Activated CD4-positive, alpha-beta T cell treated with anti-CD3 and anti-CD28 coated beads for 36 hours (primary cell): ENCODE results near the gene DIAPH1. TPM values are rescaled to one million over a fixed set of nuclear protein-coding genes. Genes with fewer than 3 reads are reported as not detected.

Source experiments
- ATAC-seq: fragments of 200-7000 bp; cut with Tn5 transposase; one replicate; pipeline ENCODE4 v1.10.0; 2021; ENCODE audit warnings: mild to moderate bottlenecking, moderate library complexity
- CTCF ChIA-PET: fragments of 350-600 bp; sonication (Branson Sonifier 250); formaldehyde crosslinking; loops from one replicate; lab custom pipeline; 2021; ENCODE audit warnings: antibody characterized with exemption; lab: Charles Lee
- POLR2A ChIA-PET: fragments of 350-600 bp; sonication (Branson Sonifier 250); formaldehyde crosslinking; loops from one replicate; lab custom pipeline; 2021; ENCODE audit warnings: antibody characterized with exemption, inconsistent platforms; lab: Charles Lee
- DNase-seq: peaks from one replicate; pipeline ENCODE4 v3.0.0-alpha.2; 2020
- H3K27ac Mint-ChIP-seq: one replicate; pipeline ENCODE4 v1.8.0; 2021; ENCODE audit warnings: mixed read lengths
- H3K27me3 Mint-ChIP-seq: one replicate; pipeline ENCODE4 v1.8.0; 2021; ENCODE audit warnings: mixed read lengths
- H3K36me3 Mint-ChIP-seq: one replicate; pipeline ENCODE4 v1.8.0; 2021; ENCODE audit warnings: low read depth, mixed read lengths
- H3K4me1 Mint-ChIP-seq: one replicate; pipeline ENCODE4 v1.8.0; 2021; ENCODE audit warnings: mixed read lengths
- H3K4me3 Mint-ChIP-seq: one replicate; pipeline ENCODE4 v1.8.0; 2021; ENCODE audit warnings: mild to moderate bottlenecking, moderate library complexity, mixed read lengths
- H3K9me3 Mint-ChIP-seq: one replicate; pipeline ENCODE4 v1.8.0; 2021; ENCODE audit warnings: low read depth, mixed read lengths
- intact Hi-C, 2 experiments: fragments of 100-400 bp; cut with DNase I in 1 of 2; cut with micrococcal nuclease in 1 of 2; formaldehyde crosslinking; loops; one replicate each; pipeline versions ENCODE4 v1.14.2 to v1.15.1; 2022 to 2024; cut with DNase I, micrococcal nuclease
- total RNA-seq, 2 experiments: library from RNA; stranded (reverse); gene quantifications; one replicate each; pipeline ENCODE4 v1.2.3, GENCODE V29; 2021

Gene DIAPH1
- total RNA-seq, 2 experiments from 2014 or later = 185 to 212 TPM

DNA sequence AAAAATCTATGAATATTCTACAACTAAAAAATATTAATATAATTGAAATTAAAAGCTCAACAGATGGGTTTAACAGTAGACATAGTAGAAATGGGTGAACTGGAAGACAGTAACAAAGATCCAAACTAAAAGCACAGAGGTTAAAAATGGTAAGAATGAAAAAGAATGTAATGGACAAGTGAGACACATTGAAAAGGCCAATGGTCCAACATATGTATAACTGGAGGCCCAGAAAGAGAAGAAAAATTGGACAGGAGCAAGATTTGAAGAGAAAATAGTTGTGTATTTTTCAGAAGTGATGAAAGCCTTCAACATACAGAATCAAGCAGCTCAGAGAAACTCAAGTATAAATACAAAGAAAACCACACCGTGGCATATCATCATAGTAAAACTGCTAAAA lies 71.3 kb downstream of the DIAPH1 start:
- Mint-ChIP-seq H3K4me3 (no peak overlapping the region), H3K9me3 (peaks cover 15% of the 10 kb centered on the region), H3K36me3 (peaks cover 66% of the 10 kb centered on the region), H3K4me1 (peaks cover 20% of the 10 kb centered on the region), H3K27ac (no peak overlapping the region), H3K27me3 (no peaks in the 10 kb centered on the region)
- ATAC-seq = no peak
- POLR2A ChIA-PET = no interaction called here
- DNase-seq = no peak
- CTCF ChIA-PET = interaction anchor here (0.7 to 2.8 kb wide), 5 partner anchors 10 to 33 kb away, joined by 3 to 21 read pairs (median 5); no protein-coding TSS in a partner anchor
- intact Hi-C loops = no loop called here

DNA sequence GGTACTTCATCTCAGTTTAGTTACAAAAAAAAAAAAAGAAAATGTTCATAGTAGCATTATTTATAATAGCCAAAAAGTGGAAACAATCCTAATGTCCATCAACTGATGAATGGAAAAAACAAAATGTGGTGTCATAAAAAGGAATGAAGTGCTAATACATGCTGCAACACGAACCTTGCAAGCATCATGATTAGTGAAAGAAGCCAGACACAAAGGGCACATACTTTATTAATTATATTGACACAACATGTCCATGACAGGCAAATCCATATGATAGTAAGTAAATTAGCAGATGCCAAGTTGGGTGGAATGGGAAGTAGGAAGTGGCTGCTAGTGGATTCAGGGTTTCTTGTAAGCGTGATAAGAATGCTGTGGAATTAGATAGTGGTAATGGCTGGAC lies 75.7 kb downstream of the DIAPH1 start:
- Mint-ChIP-seq H3K4me1 (peaks cover 8% of the 10 kb centered on the region), H3K27me3 (no peaks in the 10 kb centered on the region), H3K4me3 (no peak overlapping the region), H3K27ac (no peak overlapping the region), H3K36me3 (peaks cover 47% of the 10 kb centered on the region), H3K9me3 (peaks cover 10% of the 10 kb centered on the region)
- ATAC-seq = no peak
- ChIA-PET POLR2A (no interaction called here), CTCF (interaction anchor here (1.5 to 5.5 kb wide), 2 partner anchors 15 to 18 kb away, joined by 5 to 22 read pairs; no protein-coding TSS in a partner anchor)
- DNase-seq = no peak
- intact Hi-C loops = no loop called here

DNA sequence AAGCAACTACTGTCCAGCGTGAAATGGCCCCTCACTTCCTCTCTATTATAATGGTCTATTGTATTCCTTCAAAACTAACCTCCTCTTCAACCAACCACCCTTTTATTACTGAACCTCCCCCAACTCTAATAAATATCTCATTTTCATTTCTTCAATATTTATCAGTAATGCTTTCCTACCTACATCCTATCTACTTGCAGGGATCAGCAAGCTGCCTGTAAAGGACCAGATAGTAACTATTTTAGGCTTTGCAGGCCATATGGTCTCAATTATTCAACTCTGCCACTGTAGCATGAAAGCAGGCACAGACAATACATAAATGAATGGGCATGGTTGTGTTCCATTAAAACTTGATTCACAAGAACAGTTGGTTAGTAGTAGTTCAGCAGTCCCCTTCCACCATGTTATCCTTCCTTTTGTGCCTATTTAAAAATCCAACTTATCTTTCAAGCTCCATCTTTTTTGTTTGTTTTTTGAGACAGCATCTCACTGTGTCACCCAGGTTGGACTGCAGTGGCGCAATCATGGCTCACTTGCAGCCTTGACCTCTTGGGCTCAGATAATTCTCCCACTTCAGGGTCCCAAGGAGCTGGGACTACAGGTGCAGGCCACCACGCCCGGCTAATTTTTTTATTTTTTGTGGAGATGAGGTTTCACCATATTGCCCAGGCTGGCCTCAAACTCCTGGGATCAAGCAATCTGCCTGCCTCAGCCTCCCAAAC lies 84.1 kb downstream of the DIAPH1 start:
- no peaks in the 10 kb centered on the region for H3K4me1 Mint-ChIP-seq
- ChIA-PET CTCF (interaction anchor here (1.2 to 5.1 kb wide), 4 partner anchors 12 to 121 kb away, joined by 3 to 44 read pairs (median 10); partner anchors contain the start of gene PCDHGA10), POLR2A (no interaction called here)
- no peak for DNase-seq
- no peaks in the 10 kb centered on the region for H3K9me3 Mint-ChIP-seq
- H3K27me3 Mint-ChIP-seq = no peaks in the 10 kb centered on the region
- intact Hi-C loops = no loop called here
- peak overlapping the region; percentile 40 for H3K27ac Mint-ChIP-seq
- peaks cover 24% of the 10 kb centered on the region for H3K36me3 Mint-ChIP-seq
- H3K4me3 Mint-ChIP-seq = no peak overlapping the region
- no peak for ATAC-seq

DNA sequence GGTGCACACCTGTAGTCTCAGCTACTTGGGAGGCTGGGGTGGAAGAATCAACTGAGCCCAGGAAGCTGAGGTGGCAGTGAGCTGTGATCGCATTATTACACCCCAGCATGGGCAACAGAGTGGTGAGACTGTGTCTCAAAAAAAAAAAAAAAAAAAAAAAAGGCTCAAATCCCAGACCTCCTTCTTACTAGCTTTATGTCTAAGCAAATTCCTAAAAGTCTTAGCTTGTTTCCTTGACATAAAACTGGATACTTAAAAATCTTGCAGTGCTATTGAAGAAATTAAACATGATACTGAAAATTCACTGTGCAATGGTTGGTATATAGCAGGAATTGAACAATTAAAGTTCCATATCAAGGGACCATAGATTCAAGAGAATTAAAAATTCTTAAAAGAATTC lies 84.9 kb downstream of the DIAPH1 start:
- peaks cover 19% of the 10 kb centered on the region for H3K36me3 Mint-ChIP-seq
- ChIA-PET POLR2A (no interaction called here), CTCF (interaction anchor here (0.6 to 5.1 kb wide), 6 partner anchors 11 to 288 kb away, joined by 3 to 44 read pairs (median 6); no protein-coding TSS in a partner anchor)
- no peak overlapping the region for H3K4me3 Mint-ChIP-seq
- no peak overlapping the region for H3K27ac Mint-ChIP-seq
- intact Hi-C loops = no loop called here
- no peaks in the 10 kb centered on the region for H3K9me3 Mint-ChIP-seq
- no peak for ATAC-seq
- no peaks in the 10 kb centered on the region for H3K27me3 Mint-ChIP-seq
- DNase-seq = no peak
- H3K4me1 Mint-ChIP-seq = no peaks in the 10 kb centered on the region

DNA sequence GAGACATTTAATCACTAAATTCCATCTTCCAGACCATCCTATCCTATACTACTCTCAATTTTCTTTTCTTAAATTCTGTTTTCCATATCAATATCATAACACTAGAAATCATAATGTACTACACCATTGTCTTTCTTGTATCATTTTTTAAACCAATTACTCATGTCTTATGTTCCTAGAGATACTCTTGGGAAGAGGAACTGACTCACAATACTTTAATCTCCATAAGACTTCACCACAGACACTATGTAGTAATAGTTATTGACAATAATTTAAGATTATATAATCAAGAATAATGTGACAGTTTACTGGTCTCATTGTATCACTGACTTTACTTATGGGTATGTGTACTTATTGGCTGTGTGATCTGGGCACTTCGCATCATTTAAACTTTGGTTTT lies 86.1 kb downstream of the DIAPH1 start:
- Mint-ChIP-seq H3K36me3 (peaks cover 30% of the 10 kb centered on the region), H3K4me3 (no peak overlapping the region), H3K9me3 (no peaks in the 10 kb centered on the region), H3K27ac (no peak overlapping the region), H3K27me3 (no peaks in the 10 kb centered on the region), H3K4me1 (no peaks in the 10 kb centered on the region)
- ChIA-PET CTCF (interaction anchor here (1.0 to 5.1 kb wide), 3 partner anchors 10 to 310 kb away, joined by 3 to 44 read pairs (median 7); partner anchors contain the start of gene PCDHB14), POLR2A (no interaction called here)
- intact Hi-C loops = no loop called here
- ATAC-seq (no peak), DNase-seq (no peak)

DNA sequence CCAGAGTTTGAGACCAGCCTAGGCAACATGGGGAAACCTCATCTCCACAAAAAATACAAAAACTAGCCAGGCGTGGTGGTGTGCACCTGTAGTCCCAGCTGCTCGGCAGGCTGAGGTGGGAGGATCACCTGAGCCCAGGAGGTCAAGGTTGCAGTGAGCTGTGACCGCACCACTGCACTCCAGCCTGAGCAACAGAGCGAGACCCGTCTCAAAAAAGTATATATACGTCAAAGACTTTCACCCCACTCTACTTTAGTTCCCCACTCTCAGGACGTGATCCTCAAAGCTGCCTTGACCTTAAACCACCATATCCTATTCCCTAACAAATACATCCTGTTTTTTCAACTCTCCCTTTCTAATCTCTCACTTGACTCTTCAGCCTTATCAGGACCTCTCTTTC lies 88.9 kb downstream of the DIAPH1 start:
- ChIA-PET POLR2A (interaction anchor here (0.6 kb wide), 1 partner anchor 50 kb away, joined by 3 read pairs; no protein-coding TSS in a partner anchor), CTCF (interaction anchor here (1.3 to 2.4 kb wide), 2 partner anchors 34 to 170 kb away, joined by 4 to 8 read pairs; partner anchors contain the start of gene PCDHGB2)
- Mint-ChIP-seq H3K36me3 (peaks cover 38% of the 10 kb centered on the region), H3K4me1 (no peaks in the 10 kb centered on the region), H3K27me3 (no peaks in the 10 kb centered on the region), H3K9me3 (no peaks in the 10 kb centered on the region), H3K4me3 (no peak overlapping the region), H3K27ac (no peak overlapping the region)
- intact Hi-C loops = no loop called here
- DNase-seq = no peak
- no peak for ATAC-seq

DNA sequence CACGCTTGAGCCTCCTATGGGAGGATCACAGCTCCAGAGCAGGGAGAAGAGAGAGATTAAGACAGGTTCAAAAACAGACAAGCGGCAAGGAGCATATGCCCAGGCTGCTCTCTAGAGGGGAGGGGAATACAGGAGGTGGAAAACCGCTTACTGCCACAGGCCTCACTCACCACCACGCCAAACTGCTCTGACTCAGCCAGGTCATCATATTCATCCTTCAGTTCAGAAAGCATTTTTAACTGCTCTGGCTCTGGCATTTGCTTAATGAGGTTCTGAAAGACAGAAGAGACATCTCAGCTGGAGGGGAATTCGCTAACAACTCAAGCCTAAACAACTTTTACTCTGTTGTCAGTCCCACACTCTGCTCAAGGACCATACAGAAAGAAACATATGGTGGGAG lies 89.8 kb downstream of the DIAPH1 start:
- Mint-ChIP-seq H3K9me3 (no peaks in the 10 kb centered on the region), H3K4me3 (no peak overlapping the region), H3K27ac (peak overlapping the region; percentile 11), H3K4me1 (no peaks in the 10 kb centered on the region), H3K36me3 (peaks cover 36% of the 10 kb centered on the region), H3K27me3 (no peaks in the 10 kb centered on the region)
- DNase-seq (no peak), ATAC-seq (no peak)
- ChIA-PET POLR2A (no interaction called here), CTCF (interaction anchor here (1.0 to 10.2 kb wide), 5 partner anchors 16 to 116 kb away, joined by 3 to 101 read pairs (median 8); partner anchors contain the start of genes PCDHGA10, PCDHGA12 and PCDHGB7)
- intact Hi-C loops = no loop called here

DNA sequence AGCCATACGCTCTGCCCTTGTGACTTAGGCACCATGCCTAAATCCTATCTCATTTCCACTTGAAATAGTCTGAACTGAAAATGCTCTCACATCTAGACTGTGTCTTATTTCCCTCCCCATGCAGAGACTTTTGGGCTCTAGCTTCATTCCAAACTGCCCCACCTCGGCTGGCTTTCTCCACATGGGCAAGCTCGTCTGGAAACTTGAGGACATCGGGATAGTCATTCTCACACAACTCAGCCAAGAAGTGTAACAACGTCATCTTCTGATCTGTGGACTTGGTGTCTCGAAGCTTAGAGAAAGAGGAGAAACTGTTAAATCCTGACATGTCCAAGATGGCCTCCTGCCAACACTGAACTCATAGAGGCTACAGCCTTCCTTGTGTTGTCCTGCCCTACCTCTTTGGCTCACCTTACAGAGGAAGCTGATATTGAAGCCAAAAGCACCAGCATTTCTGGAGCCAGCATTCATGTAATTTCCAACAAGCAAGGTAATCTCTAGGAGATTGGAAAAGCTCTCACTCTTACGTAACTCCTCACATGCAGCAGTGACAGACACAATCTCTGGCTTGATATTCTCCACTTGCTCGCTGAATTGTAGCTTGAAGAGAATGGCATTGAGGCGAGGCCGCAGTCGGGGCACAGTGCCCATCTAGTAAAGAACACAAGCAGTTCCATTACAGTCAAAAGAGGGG lies 90.4 kb downstream of the DIAPH1 start:
- ChIA-PET CTCF (interaction anchor here (0.7 to 10.2 kb wide), 7 partner anchors 16 to 116 kb away, joined by 3 to 101 read pairs (median 8); partner anchors contain the start of genes PCDHGA10, PCDHGA12 and PCDHGB7), POLR2A (interaction anchor here (0.6 kb wide), 1 partner anchor 52 kb away, joined by 7 read pairs; no protein-coding TSS in a partner anchor)
- intact Hi-C loops = no loop called here
- DNase-seq = no peak
- peak overlapping the region; percentile 11 for H3K27ac Mint-ChIP-seq
- H3K27me3 Mint-ChIP-seq = no peaks in the 10 kb centered on the region
- H3K4me3 Mint-ChIP-seq = no peak overlapping the region
- no peaks in the 10 kb centered on the region for H3K9me3 Mint-ChIP-seq
- ATAC-seq = no peak
- peaks cover 36% of the 10 kb centered on the region for H3K36me3 Mint-ChIP-seq
- H3K4me1 Mint-ChIP-seq = no peaks in the 10 kb centered on the region

DNA sequence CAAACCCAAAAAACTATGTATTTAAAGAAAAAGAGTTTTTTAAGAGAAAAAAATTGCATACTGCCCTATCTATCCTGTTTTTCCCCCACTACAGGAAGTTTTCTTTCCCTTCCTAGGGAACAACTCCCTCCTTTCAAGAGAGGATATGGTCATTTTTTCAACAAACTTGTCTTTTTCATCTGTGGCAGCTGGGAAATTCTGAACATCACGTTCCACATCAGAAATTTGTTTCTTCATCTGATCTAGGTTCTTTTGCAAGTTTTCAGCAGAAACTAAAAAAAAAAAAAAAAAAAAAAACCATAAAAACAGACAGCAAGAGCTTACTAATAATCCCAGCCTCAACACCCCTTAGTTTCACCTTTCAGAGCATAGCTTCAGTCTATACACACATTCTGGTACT lies 91.4 kb downstream of the DIAPH1 start:
- intact Hi-C loops = no loop called here
- no peak overlapping the region for H3K27ac Mint-ChIP-seq

DNA sequence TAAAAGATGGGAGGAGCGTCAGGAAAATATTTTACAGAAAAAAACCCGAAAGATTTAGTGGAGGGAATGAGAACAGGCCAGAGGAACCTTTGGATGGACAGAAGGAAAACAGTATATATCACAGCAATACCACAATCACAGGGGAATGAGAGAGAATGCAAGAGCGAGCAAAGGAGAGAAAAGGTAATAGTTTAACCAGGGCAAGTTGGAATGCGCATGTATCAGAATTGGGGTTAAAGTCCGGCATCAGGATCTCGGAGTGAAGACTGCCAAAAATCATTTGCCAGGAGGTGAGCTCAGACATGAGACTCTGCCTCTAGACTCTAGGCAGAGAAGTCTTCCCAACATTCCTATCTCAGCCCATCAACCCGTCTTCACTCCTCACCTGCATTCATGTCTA lies 93.1 kb downstream of the DIAPH1 start:
- intact Hi-C loops = loop anchor here (2.0 kb wide), 3 partner anchors 105 to 205 kb away; partner anchors contain the start of genes PCDHGA10 (in 1 of the 2), PCDHGA11 (in 1 of the 2) and TAF7 (in 1 of the 2)

More for the DNA sequence above, 91.4 kb downstream of the DIAPH1 start:
- Mint-ChIP-seq H3K4me3 (no peak overlapping the region), H3K4me1 (peaks cover 9% of the 10 kb centered on the region), H3K9me3 (no peaks in the 10 kb centered on the region), H3K27me3 (no peaks in the 10 kb centered on the region), H3K36me3 (peaks cover 36% of the 10 kb centered on the region)
- CTCF ChIA-PET = interaction anchor here (1.0 to 10.2 kb wide), 5 partner anchors 15 to 115 kb away, joined by 3 to 101 read pairs (median 8); partner anchors contain the start of genes PCDHGA10 and PCDHGA12
- DNase-seq (no peak), ATAC-seq (no peak)
- POLR2A ChIA-PET = interaction anchor here (0.6 kb wide), 1 partner anchor 53 kb away, joined by 7 read pairs; no protein-coding TSS in a partner anchor

More for the DNA sequence above, 93.1 kb downstream of the DIAPH1 start:
- Mint-ChIP-seq H3K36me3 (peaks cover 50% of the 10 kb centered on the region), H3K4me3 (no peak overlapping the region), H3K27ac (no peak overlapping the region), H3K4me1 (peaks cover 26% of the 10 kb centered on the region), H3K27me3 (no peaks in the 10 kb centered on the region), H3K9me3 (no peaks in the 10 kb centered on the region)
- ChIA-PET CTCF (interaction anchor here (0.6 to 10.2 kb wide), 11 partner anchors 10 to 339 kb away, joined by 3 to 101 read pairs (median 10); partner anchors contain the start of genes PCDHB9, PCDHGA10, PCDHGA11 and PCDHGA12), POLR2A (no interaction called here)
- DNase-seq (no peak), ATAC-seq (no peak)
